ENCODE data around the gene RALGAPA2. TPM values are rescaled to one million over a fixed set of nuclear protein-coding genes. Genes with fewer than 3 reads are reported as not detected.

The RALGAPA2 gene
- total RNA-seq, 4 donors from 2014 or later = 18.4 to 27.4 (median 25.2) TPM

DNA sequence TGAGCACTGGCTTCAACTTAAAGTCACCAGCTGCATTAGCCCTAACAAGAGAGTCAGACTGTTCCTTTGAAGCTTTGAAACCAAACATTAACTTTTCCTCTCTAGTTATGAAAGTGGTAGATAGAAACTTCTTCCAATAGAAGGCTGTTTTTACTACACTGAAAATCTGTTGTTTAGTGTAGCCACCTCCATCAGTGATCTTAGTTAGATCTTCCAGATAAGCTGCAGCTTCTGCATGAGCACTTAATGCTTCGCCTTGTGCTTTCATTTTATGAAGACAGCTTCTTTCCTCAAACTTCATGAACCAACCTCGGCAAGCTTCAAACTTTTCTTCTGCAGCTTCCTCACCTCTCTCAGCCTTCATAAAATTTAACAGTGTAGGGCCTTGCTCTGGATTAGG is 211.3 kb downstream of the RALGAPA2 start:
- H3K4me3 ChIP-seq = no peak overlapping the region

GRCh38 chr20:20500312-20500711 is 212.1 kb downstream of the RALGAPA2 start:
- Histone ChIP-seq H3K27me3 (no peaks in the 10 kb centered on the region), H3K4me3 (no peak overlapping the region), H3K36me3 (peaks cover 0 to 94% of the 10 kb centered on the region in 2 donors), H3K27ac (no peak overlapping the region), H3K4me1 (peaks cover 0 to 21% (median 4%) of the 10 kb centered on the region in 3 donors), H3K9me3 (no peaks in the 10 kb centered on the region)
- WGBS, 2 donors (ENCODE audit: low coverage in 1 of 2) = 77 to 100% methylated on average over 1 of the region's 1 CpG
- TF ChIP-seq POLR2AphosphoS5 (IDR thresholded peaks at IDR 0.05) = no peak
- no peak for TF ChIP-seq EP300 (IDR thresholded peaks at IDR 0.05)
- TF ChIP-seq POLR2A (IDR thresholded peaks at IDR 0.05) = no peak
- no peak for TF ChIP-seq CTCF (IDR thresholded peaks at IDR 0.05)
- ATAC-seq = no peak

More for the DNA sequence above, 211.3 kb downstream of the RALGAPA2 start:
- H3K27ac ChIP-seq = no peak overlapping the region
- H3K36me3 ChIP-seq = peaks cover 0 to 89% of the 10 kb centered on the region in 2 donors
- no peaks in the 10 kb centered on the region for H3K27me3 ChIP-seq
- TF ChIP-seq POLR2AphosphoS5 (IDR thresholded peaks at IDR 0.05) = no peak
- no peak for TF ChIP-seq POLR2A (IDR thresholded peaks at IDR 0.05)
- no peak for TF ChIP-seq CTCF (IDR thresholded peaks at IDR 0.05)
- no peak for TF ChIP-seq EP300 (IDR thresholded peaks at IDR 0.05)
- no peak for ATAC-seq
- no peaks in the 10 kb centered on the region for H3K9me3 ChIP-seq
- 71 to 88% methylated on average over 1 to 2 of the region's 2 CpGs for WGBS, 2 donors (ENCODE audit: low coverage in 1 of 2)
- H3K4me1 ChIP-seq = peaks cover 0 to 21% (median 4%) of the 10 kb centered on the region in 3 donors

GRCh38 chr20:20499439-20499838 is 213.0 kb downstream of the RALGAPA2 start:
- Histone ChIP-seq H3K4me3 (no peak overlapping the region), H3K4me1 (peaks cover 0 to 21% (median 4%) of the 10 kb centered on the region in 3 donors), H3K36me3 (peaks cover 0 to 94% of the 10 kb centered on the region in 2 donors), H3K27me3 (no peaks in the 10 kb centered on the region), H3K27ac (no peak overlapping the region), H3K9me3 (no peaks in the 10 kb centered on the region)
- WGBS, 2 donors (ENCODE audit: low coverage in 1 of 2) = 97 to 100% methylated on average over 3 to 5 of the region's 5 CpGs
- ATAC-seq = no peak
- TF ChIP-seq POLR2A (IDR thresholded peaks at IDR 0.05) (no peak), POLR2AphosphoS5 (IDR thresholded peaks at IDR 0.05) (no peak), EP300 (IDR thresholded peaks at IDR 0.05) (no peak)

- no peak overlapping the region for H3K4me3 ChIP-seq
- H3K4me1 ChIP-seq = peaks cover 0 to 21% (median 4%) of the 10 kb centered on the region in 3 donors
- H3K27me3 ChIP-seq = no peaks in the 10 kb centered on the region
- ATAC-seq = no peak
- H3K27ac ChIP-seq = peak overlapping the region in 2 of 4 donors; percentile 22 to 29
- no peaks in the 10 kb centered on the region for H3K9me3 ChIP-seq
- 23 to 52% methylated on average over 8 to 11 of the region's 11 CpGs for WGBS, 2 donors (ENCODE audit: low coverage in 1 of 2)
- H3K36me3 ChIP-seq = peaks cover 0 to 90% of the 10 kb centered on the region in 2 donors
- TF ChIP-seq CTCF (IDR thresholded peaks at IDR 0.05) = no peak
- TF ChIP-seq EP300 (IDR thresholded peaks at IDR 0.05) = no peak
- TF ChIP-seq POLR2AphosphoS5 (IDR thresholded peaks at IDR 0.05) = no peak
- TF ChIP-seq POLR2A (IDR thresholded peaks at IDR 0.05) = no peak
These were observed 214.2 kb downstream of the RALGAPA2 start for GRCh38 chr20:20498076-20498861.

DNA sequence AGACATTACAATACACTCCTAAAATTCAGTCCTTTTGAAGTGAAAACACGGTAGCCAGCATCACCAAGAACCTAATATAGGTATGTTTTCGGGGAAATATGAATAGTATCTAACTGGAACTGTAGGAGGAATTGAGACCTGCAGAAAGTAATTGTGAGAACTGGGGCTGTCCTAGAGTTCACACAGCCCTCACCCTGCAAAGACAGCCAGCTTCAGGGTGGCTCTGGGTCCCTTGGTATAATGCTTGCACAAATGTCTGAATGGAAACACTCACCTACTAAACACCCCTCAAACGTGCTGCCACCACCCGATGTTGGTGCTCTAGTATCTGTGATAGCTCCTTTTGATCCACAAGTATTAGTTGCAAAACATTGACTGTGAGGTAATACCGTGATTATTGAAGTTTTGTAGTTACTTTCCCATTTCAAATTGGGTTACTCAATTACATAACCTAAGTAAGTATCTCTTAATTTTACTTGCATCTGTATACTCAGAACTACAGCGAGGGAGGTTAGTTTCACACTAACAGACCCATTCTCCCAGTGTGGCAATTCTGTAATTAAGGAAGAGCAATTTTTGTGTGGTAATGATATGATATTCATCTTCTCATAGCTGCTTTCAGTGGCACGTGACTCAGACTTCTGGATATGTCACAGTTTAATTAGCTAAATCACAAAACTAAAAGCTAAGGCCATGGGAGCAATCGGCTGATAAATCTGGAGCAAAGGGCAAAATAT is 215.0 kb downstream of the RALGAPA2 start:
- H3K9me3 ChIP-seq = no peaks in the 10 kb centered on the region
- no peak for TF ChIP-seq POLR2A (IDR thresholded peaks at IDR 0.05)
- no peak for TF ChIP-seq POLR2AphosphoS5 (IDR thresholded peaks at IDR 0.05)
- TF ChIP-seq EP300 (IDR thresholded peaks at IDR 0.05) = no peak
- no peak for TF ChIP-seq CTCF (IDR thresholded peaks at IDR 0.05)
- H3K27me3 ChIP-seq = no peaks in the 10 kb centered on the region
- WGBS, 2 donors (ENCODE audit: low coverage in 1 of 2) = 89 to 90% methylated on average over 6 to 8 of the region's 8 CpGs
- no peak overlapping the region for H3K4me3 ChIP-seq
- peaks cover 0 to 86% of the 10 kb centered on the region in 2 donors for H3K36me3 ChIP-seq
- no peak for ATAC-seq
- no peak overlapping the region for H3K27ac ChIP-seq
- H3K4me1 ChIP-seq = peaks cover 0 to 21% (median 4%) of the 10 kb centered on the region in 3 donors
